H9 (cell line): Measurements from ENCODE around the gene NKD1. TPM values are rescaled to one million over a fixed set of nuclear protein-coding genes. Genes with fewer than 3 reads are reported as not detected.

Experiments
- DNase-seq: peaks from one replicate; pipeline ENCODE4 v3.0.0-alpha.2; 2017
- H2AFZ ChIP-seq: one replicate; pipeline ENCODE4 v1.6.1; 2013; ENCODE audit warnings: mild to moderate bottlenecking, low read length, control low read depth, moderate library complexity
- H2AK5ac ChIP-seq: 2 replicates; pipeline ENCODE4 v1.6.1; 2013; ENCODE audit warnings: low read length, control low read depth, mixed read lengths; ENCODE audit not compliant: insufficient read length
- H2BK120ac ChIP-seq: one replicate; pipeline ENCODE4 v1.6.1; 2013; ENCODE audit warnings: low read depth, mild to moderate bottlenecking, low read length, control low read depth, inconsistent platforms; ENCODE audit not compliant: poor library complexity, severe bottlenecking
- H2BK12ac ChIP-seq: 2 replicates; pipeline ENCODE4 v1.6.1; 2013; ENCODE audit warnings: low read length, control low read depth, mixed read lengths, low read depth; ENCODE audit not compliant: insufficient read length
- H2BK15ac ChIP-seq: 2 replicates; pipeline ENCODE4 v1.6.1; 2013; ENCODE audit warnings: low read depth, low read length, control low read depth
- H2BK20ac ChIP-seq: one replicate; pipeline ENCODE4 v1.6.1; 2013; ENCODE audit warnings: low read depth, mild to moderate bottlenecking, low read length, control low read depth, inconsistent platforms; ENCODE audit not compliant: poor library complexity, severe bottlenecking
- H2BK5ac ChIP-seq: 2 replicates; pipeline ENCODE4 v1.6.1; 2013; ENCODE audit warnings: low read length, control low read depth, mixed read lengths; ENCODE audit not compliant: insufficient read length
- H3K14ac ChIP-seq: 2 replicates; pipeline ENCODE4 v1.6.1; 2013; ENCODE audit warnings: low read length, control low read depth; ENCODE audit not compliant: insufficient read depth
- H3K18ac ChIP-seq: 2 replicates; pipeline ENCODE4 v1.6.1; 2013; ENCODE audit warnings: low read depth, mild to moderate bottlenecking, mixed read lengths, low read length, control low read depth; ENCODE audit not compliant: insufficient read length
- H3K23ac ChIP-seq: 2 replicates; pipeline ENCODE4 v1.6.1; 2013; ENCODE audit warnings: low read length, control low read depth, mixed read lengths, low read depth; ENCODE audit not compliant: insufficient read length
- H3K23me2 ChIP-seq: 2 replicates; pipeline ENCODE4 v1.6.1; 2013; ENCODE audit warnings: low read depth, mild to moderate bottlenecking, mixed read lengths, low read length, control low read depth; ENCODE audit not compliant: insufficient read length, poor library complexity, severe bottlenecking
- H3K27ac ChIP-seq: 2 replicates; pipeline ENCODE4 v1.5.1; 2013; ENCODE audit warnings: low read length, control low read depth, mixed read lengths, low read depth; ENCODE audit not compliant: insufficient read length
- H3K27me3 ChIP-seq: 2 replicates; pipeline ENCODE4 v1.6.1; 2013; ENCODE audit warnings: low read length, control low read depth, inconsistent platforms; ENCODE audit not compliant: insufficient read depth
- H3K4ac ChIP-seq: 2 replicates; pipeline ENCODE4 v1.6.1; 2013; ENCODE audit warnings: low read depth, mild to moderate bottlenecking, control low read depth, inconsistent platforms, low read length, moderate library complexity
- H3K4me1 ChIP-seq: 2 replicates; pipeline ENCODE4 v1.6.1; 2013; ENCODE audit warnings: low read length, control low read depth, inconsistent platforms; ENCODE audit not compliant: insufficient read depth
- H3K4me2 ChIP-seq: 2 replicates; pipeline ENCODE4 v1.6.1; 2013; ENCODE audit warnings: low read length, control low read depth, mixed read lengths; ENCODE audit not compliant: insufficient read length, insufficient read depth
- H3K56ac ChIP-seq: 2 replicates; pipeline ENCODE4 v1.6.1; 2013; ENCODE audit warnings: low read depth, mild to moderate bottlenecking, mixed read lengths, low read length, control low read depth; ENCODE audit not compliant: insufficient read length
- H3K79me1 ChIP-seq: 2 replicates; pipeline ENCODE4 v1.6.1; 2013; ENCODE audit warnings: low read depth, mild to moderate bottlenecking, moderate library complexity, low read length, control low read depth, inconsistent platforms; ENCODE audit not compliant: insufficient read depth, poor library complexity, severe bottlenecking
- H3K79me2 ChIP-seq: 2 replicates; pipeline ENCODE4 v1.6.1; 2013; ENCODE audit warnings: low read length, control low read depth, inconsistent platforms; ENCODE audit not compliant: insufficient read depth
- H3K9ac ChIP-seq: 2 replicates; pipeline ENCODE4 v1.6.1; 2013; ENCODE audit warnings: low read length, control low read depth, mixed read lengths; ENCODE audit not compliant: insufficient read length; ENCODE audit errors: extremely low read depth
- H3K9me3 ChIP-seq: one replicate; pipeline ENCODE4 v1.6.1; 2013; ENCODE audit warnings: low read depth, low read length, inconsistent platforms; ENCODE audit not compliant: control insufficient read depth
- H3T11ph ChIP-seq: one replicate; pipeline ENCODE4 v1.6.1; 2013; ENCODE audit warnings: mild to moderate bottlenecking, low read length, control low read depth, inconsistent platforms
- H4K20me1 ChIP-seq: one replicate; pipeline ENCODE4 v1.6.1; 2013; ENCODE audit not compliant: control insufficient read depth, insufficient read length, insufficient read depth
- H4K5ac ChIP-seq: 2 replicates; pipeline ENCODE4 v1.6.1; 2013; ENCODE audit warnings: low read depth, mild to moderate bottlenecking, mixed read lengths, low read length, control low read depth; ENCODE audit not compliant: insufficient read length
- H4K8ac ChIP-seq: replicated peaks from 2 replicates; pipeline ENCODE4 v1.6.1; 2013; ENCODE audit warnings: low read length, control low read depth, mixed read lengths, low read depth; ENCODE audit not compliant: insufficient read length
- H4K91ac ChIP-seq: 2 replicates; pipeline ENCODE4 v1.6.1; 2013; ENCODE audit warnings: low read depth, mild to moderate bottlenecking, moderate library complexity, mixed read lengths, low read length, control low read depth; ENCODE audit not compliant: insufficient read length
- H3K27ac Mint-ChIP-seq, 3 experiments: 2 replicates in 2 of 3; 3 replicates in 1 of 3; pipeline ENCODE4 v1.8.0; 2020 to 2021; ENCODE audit warnings: mixed read lengths in 3 of 3, mild to moderate bottlenecking in 1 of 3, moderate library complexity in 1 of 3
- H3K27me3 Mint-ChIP-seq: 2 replicates; pipeline ENCODE4 v1.8.0; 2021; ENCODE audit warnings: low read depth, mild to moderate bottlenecking, moderate library complexity, mixed read lengths
- H3K36me3 Mint-ChIP-seq, 3 experiments: 2 replicates in 2 of 3; 3 replicates in 1 of 3; pipeline ENCODE4 v1.8.0; 2020 to 2021; ENCODE audit warnings: low read depth in 3 of 3, mixed read lengths in 3 of 3; ENCODE audit not compliant: insufficient read depth in 1 of 3
- H3K4me1 Mint-ChIP-seq, 2 experiments: 2 replicates each; pipeline ENCODE4 v1.8.0; 2020; ENCODE audit warnings: mixed read lengths in 2 of 2
- H3K4me3 Mint-ChIP-seq, 2 experiments: 2 replicates in 1 of 2; 3 replicates in 1 of 2; pipeline ENCODE4 v1.8.0; 2020 to 2021; ENCODE audit warnings: mild to moderate bottlenecking in 2 of 2, mixed read lengths in 2 of 2, moderate library complexity in 1 of 2
- H3K9me3 Mint-ChIP-seq, 2 experiments: 2 replicates in 1 of 2; 3 replicates in 1 of 2; pipeline ENCODE4 v1.8.0; 2020; ENCODE audit warnings: mild to moderate bottlenecking in 2 of 2, mixed read lengths in 2 of 2, moderate library complexity in 1 of 2
- WGBS: extraction: QIAGEN DNeasy Blood & Tissue Kit; methylation state at CpG from one replicate; pipeline ENCODE4 v1.1.7; 2013; ENCODE audit warnings: missing lambda C conversion rate, low lambda C conversion rate, mixed read lengths; ENCODE audit not compliant: insufficient read length; ENCODE audit errors: extremely low coverage; 5-methylcytosine and 5-hydroxymethylcytosine counted together
- total RNA-seq: library from RNA; stranded (reverse); gene quantifications from 2 replicates; pipeline ENCODE4 v1.2.1, GENCODE V29; 2021
- TF ChIP-seq, protein P1 (sequence below): fragments of 200-600 bp; sonication (generic); conservative IDR thresholded peaks from 3 replicates; pipeline ENCODE4 v1.8.0; 2021; ENCODE audit warnings: antibody characterized with exemption, mild to moderate bottlenecking

NKD1 gene
- total RNA-seq, 1 experiment from 2014 or later, result 1.9 TPM

DNA sequence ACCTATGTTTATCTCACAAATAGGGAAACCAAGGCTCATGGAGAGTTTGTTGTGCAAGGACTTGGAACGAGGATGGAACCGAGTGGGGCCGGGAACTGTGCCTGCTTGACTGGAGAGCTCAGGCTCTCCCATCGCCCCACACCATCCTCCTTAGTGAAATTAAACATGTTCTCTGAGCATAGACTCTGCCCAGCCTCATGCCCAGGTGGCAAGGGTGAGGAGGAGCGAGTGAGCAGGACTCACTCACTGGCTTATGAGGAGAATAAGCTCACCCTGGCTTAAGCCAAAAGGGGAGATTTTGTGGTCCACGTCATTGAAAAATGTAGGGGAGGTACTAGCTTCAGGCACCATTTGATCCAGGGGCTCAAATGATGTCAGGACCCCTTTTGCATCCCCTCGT lies 44.8 kb downstream of the NKD1 start:
- Mint-ChIP-seq H3K27me3 (peaks cover 18% of the 10 kb centered on the region), H3K4me3 (no peak overlapping the region), H3K27ac (no peak overlapping the region), H3K36me3 (no peaks in the 10 kb centered on the region), H3K4me1 (peaks cover 23 to 33% of the 10 kb centered on the region in 2 experiments), H3K9me3 (no peaks in the 10 kb centered on the region)
- Histone ChIP-seq H2BK20ac (no peak overlapping the region), H4K5ac (no peak overlapping the region), H3K4me2 (no peak overlapping the region), H4K8ac (no peak overlapping the region), H2AFZ (no peak overlapping the region), H2AK5ac (no peak overlapping the region), H3K4ac (no peak overlapping the region), H2BK120ac (no peak overlapping the region), H3K4me1 (peaks cover 3% of the 10 kb centered on the region; the same call in 1 of the 2 replicates), H3K9me3 (no peaks in the 10 kb centered on the region), H3K14ac (no peak overlapping the region), H3K27ac (no peak overlapping the region), H3K18ac (no peak overlapping the region), H3K27me3 (no peaks in the 10 kb centered on the region), H3T11ph (no peak overlapping the region), H2BK5ac (no peak overlapping the region), H4K91ac (no peak overlapping the region), H3K23me2 (no peaks in the 10 kb centered on the region), H4K20me1 (no peaks in the 10 kb centered on the region), H3K23ac (no peak overlapping the region), H3K56ac (no peak overlapping the region), H3K9ac (no peak overlapping the region), H3K79me1 (no peaks in the 10 kb centered on the region), H2BK15ac (no peak overlapping the region), H3K79me2 (no peaks in the 10 kb centered on the region), H2BK12ac (no peak overlapping the region)
- WGBS, result no CpG with 5 or more reads among the region's 7 CpGs
- TF ChIP-seq, protein P1, sequence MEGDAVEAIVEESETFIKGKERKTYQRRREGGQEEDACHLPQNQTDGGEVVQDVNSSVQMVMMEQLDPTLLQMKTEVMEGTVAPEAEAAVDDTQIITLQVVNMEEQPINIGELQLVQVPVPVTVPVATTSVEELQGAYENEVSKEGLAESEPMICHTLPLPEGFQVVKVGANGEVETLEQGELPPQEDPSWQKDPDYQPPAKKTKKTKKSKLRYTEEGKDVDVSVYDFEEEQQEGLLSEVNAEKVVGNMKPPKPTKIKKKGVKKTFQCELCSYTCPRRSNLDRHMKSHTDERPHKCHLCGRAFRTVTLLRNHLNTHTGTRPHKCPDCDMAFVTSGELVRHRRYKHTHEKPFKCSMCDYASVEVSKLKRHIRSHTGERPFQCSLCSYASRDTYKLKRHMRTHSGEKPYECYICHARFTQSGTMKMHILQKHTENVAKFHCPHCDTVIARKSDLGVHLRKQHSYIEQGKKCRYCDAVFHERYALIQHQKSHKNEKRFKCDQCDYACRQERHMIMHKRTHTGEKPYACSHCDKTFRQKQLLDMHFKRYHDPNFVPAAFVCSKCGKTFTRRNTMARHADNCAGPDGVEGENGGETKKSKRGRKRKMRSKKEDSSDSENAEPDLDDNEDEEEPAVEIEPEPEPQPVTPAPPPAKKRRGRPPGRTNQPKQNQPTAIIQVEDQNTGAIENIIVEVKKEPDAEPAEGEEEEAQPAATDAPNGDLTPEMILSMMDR, result no peak
- DNase-seq, result no peak
